Activated CD4-positive, alpha-beta memory T cell treated with anti-CD3 and anti-CD28 coated beads, Interleukin-2, amount 10 ng/mL, durations not matched to agents 7 days and 5 days (primary cell): ENCODE results near the gene PRRC2C. TPM values are rescaled to one million over a fixed set of nuclear protein-coding genes. Genes with fewer than 3 reads are reported as not detected.

Experiments
- CTCF ChIA-PET: fragments of 350-600 bp; sonication (Branson Sonifier 250); formaldehyde crosslinking; loops from one replicate; lab custom pipeline; 2021; ENCODE audit warnings: antibody characterized with exemption, inconsistent platforms; lab: Charles Lee
- POLR2A ChIA-PET: fragments of 350-600 bp; sonication (Branson Sonifier 250); formaldehyde crosslinking; loops from one replicate; lab custom pipeline; 2021; ENCODE audit warnings: antibody characterized with exemption; lab: Charles Lee
- DNase-seq: peaks from one replicate; pipeline ENCODE4 v3.0.0-alpha.2; 2020
- H3K27ac Mint-ChIP-seq: one replicate; pipeline ENCODE4 v1.8.0; 2021; ENCODE audit warnings: mild to moderate bottlenecking, mixed read lengths
- H3K27me3 Mint-ChIP-seq: one replicate; pipeline ENCODE4 v1.8.0; 2021; ENCODE audit warnings: mixed read lengths
- H3K36me3 Mint-ChIP-seq: one replicate; pipeline ENCODE4 v1.8.0; 2021; ENCODE audit warnings: low read depth, mixed read lengths
- H3K4me1 Mint-ChIP-seq: one replicate; pipeline ENCODE4 v1.8.0; 2021; ENCODE audit warnings: mixed read lengths
- H3K4me3 Mint-ChIP-seq: one replicate; pipeline ENCODE4 v1.8.0; 2021; ENCODE audit warnings: mild to moderate bottlenecking, mixed read lengths
- H3K9me3 Mint-ChIP-seq: one replicate; pipeline ENCODE4 v1.8.0; 2021; ENCODE audit warnings: mixed read lengths
- total RNA-seq, 2 experiments: library from RNA; stranded (reverse); gene quantifications; one replicate each; pipeline ENCODE4 v1.2.3, GENCODE V29; 2021

PRRC2C gene
- total RNA-seq, 2 experiments from 2014 or later, result 188 to 202 TPM

DNA sequence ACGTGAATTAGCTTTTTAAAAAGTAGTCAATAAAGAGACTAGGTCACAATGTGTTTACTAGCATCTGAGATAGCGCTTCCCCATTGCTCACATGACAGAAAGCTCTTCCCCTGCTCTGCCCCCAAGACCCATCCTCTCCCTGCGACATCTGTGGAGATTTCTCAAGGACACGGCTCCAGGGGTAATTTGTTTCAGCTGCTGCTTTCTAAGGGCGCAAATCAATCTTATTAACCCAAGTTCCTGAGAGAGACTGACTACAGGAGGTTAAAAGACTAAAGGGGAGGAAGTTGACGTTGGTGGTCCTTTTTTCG, 136.8 kb downstream of the PRRC2C start, which contains the start of gene MYOCOS:
MYOCOS (plus strand) TSS at position 92 of the 311 bp plus-strand sequence. CDS start 1,641 bp downstream, outside the sequence.
- CTCF ChIA-PET, result interaction anchor here (1.1 kb wide), 1 partner anchor 93 kb away, joined by 3 read pairs; no protein-coding TSS in a partner anchor

GRCh38 chr1:171623651-171624331, 138.5 kb downstream of the PRRC2C start:
- no peaks in the 10 kb centered on the region for H3K9me3 Mint-ChIP-seq
- no peak overlapping the region for H3K4me3 Mint-ChIP-seq
- no peak for DNase-seq
- H3K27ac Mint-ChIP-seq, result no peak overlapping the region
- ChIA-PET CTCF (interaction anchor here (1.2 kb wide), 1 partner anchor 21 kb away, joined by 3 read pairs; no protein-coding TSS in a partner anchor), POLR2A (no interaction called here)
- no peaks in the 10 kb centered on the region for H3K4me1 Mint-ChIP-seq
- H3K27me3 Mint-ChIP-seq, result peaks cover 7% of the 10 kb centered on the region
- H3K36me3 Mint-ChIP-seq, result no peaks in the 10 kb centered on the region

More for the DNA sequence above, 136.8 kb downstream of the PRRC2C start, which contains the start of gene MYOCOS:
- no peak for DNase-seq
- no peaks in the 10 kb centered on the region for H3K9me3 Mint-ChIP-seq
- H3K4me3 Mint-ChIP-seq, result no peak within 1 kb of the TSS
- no peaks in the 10 kb centered on the region for H3K36me3 Mint-ChIP-seq
- H3K4me1 Mint-ChIP-seq, result no peaks in the 10 kb centered on the region
- H3K27me3 Mint-ChIP-seq, result peaks cover 10% of the 10 kb centered on the region
- H3K27ac Mint-ChIP-seq, result no peak within 1 kb of the TSS
- POLR2A ChIA-PET, result no interaction called here

- H3K9me3 Mint-ChIP-seq, result no peaks in the 10 kb centered on the region
- peaks cover 7% of the 10 kb centered on the region for H3K27me3 Mint-ChIP-seq
- no peak overlapping the region for H3K27ac Mint-ChIP-seq
- no peak for DNase-seq
- H3K4me1 Mint-ChIP-seq, result no peaks in the 10 kb centered on the region
- ChIA-PET CTCF (interaction anchor here (0.9 to 1.1 kb wide), 2 partner anchors 20 to 140 kb away, joined by 3 read pairs; partner anchors contain the start of gene PRRC2C), POLR2A (no interaction called here)
- H3K4me3 Mint-ChIP-seq, result no peak overlapping the region
- no peaks in the 10 kb centered on the region for H3K36me3 Mint-ChIP-seq
Measured at GRCh38 chr1:171625225-171625624, 139.9 kb downstream of the PRRC2C start.

DNA sequence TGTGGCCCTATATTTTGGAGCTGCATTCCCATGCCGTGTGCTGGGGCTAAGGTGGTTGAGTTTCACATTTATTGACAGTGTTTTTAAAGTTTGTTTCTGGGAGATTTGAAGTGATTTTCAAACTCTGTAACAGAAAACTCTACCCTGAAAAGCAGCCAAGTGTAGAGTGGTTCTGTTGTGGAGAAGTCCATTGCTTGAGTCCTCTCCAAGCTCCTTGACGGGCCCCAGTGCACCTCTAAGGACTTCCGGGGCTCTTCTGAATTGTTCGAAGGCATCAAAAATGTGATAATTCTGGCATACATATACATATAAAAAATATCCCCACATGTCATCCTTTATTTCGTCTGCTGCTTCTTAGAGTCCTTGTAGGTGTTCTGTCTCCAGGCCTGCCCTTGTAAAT, 141.7 kb downstream of the PRRC2C start:
- ChIA-PET CTCF (no interaction called here), POLR2A (interaction anchor here (0.7 kb wide), 1 partner anchor 47 kb away, joined by 3 read pairs; no protein-coding TSS in a partner anchor)
- no peak overlapping the region for H3K4me3 Mint-ChIP-seq
- H3K9me3 Mint-ChIP-seq, result no peaks in the 10 kb centered on the region
- H3K36me3 Mint-ChIP-seq, result no peaks in the 10 kb centered on the region
- peaks cover 12% of the 10 kb centered on the region for H3K27me3 Mint-ChIP-seq
- no peak overlapping the region for H3K27ac Mint-ChIP-seq
- H3K4me1 Mint-ChIP-seq, result no peaks in the 10 kb centered on the region
- DNase-seq, result no peak

DNA sequence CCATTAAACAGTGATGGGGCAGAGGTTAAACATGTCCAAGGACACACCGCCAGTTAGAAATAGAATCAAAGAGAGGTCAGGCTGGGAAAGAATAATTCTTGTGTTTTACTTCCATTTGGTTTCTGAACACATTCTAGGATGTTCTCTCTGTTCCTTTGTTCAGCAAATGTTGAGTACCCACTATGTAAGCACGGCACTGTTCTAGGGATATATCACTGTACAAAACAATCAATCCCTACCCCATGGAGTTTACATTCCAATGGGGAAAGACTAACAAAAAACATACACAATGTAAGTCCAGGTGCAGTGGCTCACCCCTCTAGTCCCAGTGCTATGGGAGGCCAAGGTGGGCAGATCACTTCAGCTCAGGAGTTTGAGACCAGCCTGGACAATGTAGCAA, 142.9 kb downstream of the PRRC2C start:
- Mint-ChIP-seq H3K36me3 (no peaks in the 10 kb centered on the region), H3K27me3 (peaks cover 14% of the 10 kb centered on the region), H3K4me3 (no peak overlapping the region), H3K9me3 (no peaks in the 10 kb centered on the region), H3K27ac (no peak overlapping the region), H3K4me1 (no peaks in the 10 kb centered on the region)
- no peak for DNase-seq
- CTCF ChIA-PET, result interaction anchor here (2.5 kb wide), 1 partner anchor 17 kb away, joined by 8 read pairs; no protein-coding TSS in a partner anchor
- POLR2A ChIA-PET, result no interaction called here

GRCh38 chr1:171635661-171636060, 150.3 kb downstream of the PRRC2C start:
- Mint-ChIP-seq H3K9me3 (no peaks in the 10 kb centered on the region), H3K27ac (no peak overlapping the region), H3K4me1 (no peaks in the 10 kb centered on the region), H3K27me3 (peaks cover 5% of the 10 kb centered on the region), H3K36me3 (no peaks in the 10 kb centered on the region), H3K4me3 (no peak overlapping the region)
- POLR2A ChIA-PET, result interaction anchor here (0.6 kb wide), 1 partner anchor 125 kb away, joined by 4 read pairs; no protein-coding TSS in a partner anchor
- CTCF ChIA-PET, result interaction anchor here (0.6 to 2.1 kb wide), 2 partner anchors 9 to 11 kb away, joined by 4 to 11 read pairs; no protein-coding TSS in a partner anchor
- no peak for DNase-seq

DNA sequence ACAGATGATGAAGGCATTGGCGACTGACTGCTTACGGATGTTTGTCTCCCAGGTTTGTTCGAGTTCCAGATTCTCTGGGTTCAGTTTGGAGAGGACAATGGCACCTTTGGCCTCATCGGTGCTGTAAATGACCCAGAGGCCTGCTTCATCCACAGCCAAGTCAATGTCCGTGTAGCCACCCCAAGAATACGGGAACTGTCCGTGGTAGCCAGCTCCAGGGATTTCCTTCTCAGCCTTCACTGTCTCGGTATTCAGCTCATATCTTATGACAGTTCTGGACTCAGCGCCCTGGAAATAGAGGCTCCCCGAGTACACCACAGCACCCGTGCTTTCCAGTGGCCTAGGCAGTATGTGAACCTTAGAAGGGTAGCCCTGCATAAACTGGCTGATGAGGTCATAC, 150.8 kb downstream of the PRRC2C start:
- ChIA-PET CTCF (interaction anchor here (0.6 to 2.1 kb wide), 2 partner anchors 8 to 39 kb away, joined by 3 to 11 read pairs; no protein-coding TSS in a partner anchor), POLR2A (no interaction called here)

DNA sequence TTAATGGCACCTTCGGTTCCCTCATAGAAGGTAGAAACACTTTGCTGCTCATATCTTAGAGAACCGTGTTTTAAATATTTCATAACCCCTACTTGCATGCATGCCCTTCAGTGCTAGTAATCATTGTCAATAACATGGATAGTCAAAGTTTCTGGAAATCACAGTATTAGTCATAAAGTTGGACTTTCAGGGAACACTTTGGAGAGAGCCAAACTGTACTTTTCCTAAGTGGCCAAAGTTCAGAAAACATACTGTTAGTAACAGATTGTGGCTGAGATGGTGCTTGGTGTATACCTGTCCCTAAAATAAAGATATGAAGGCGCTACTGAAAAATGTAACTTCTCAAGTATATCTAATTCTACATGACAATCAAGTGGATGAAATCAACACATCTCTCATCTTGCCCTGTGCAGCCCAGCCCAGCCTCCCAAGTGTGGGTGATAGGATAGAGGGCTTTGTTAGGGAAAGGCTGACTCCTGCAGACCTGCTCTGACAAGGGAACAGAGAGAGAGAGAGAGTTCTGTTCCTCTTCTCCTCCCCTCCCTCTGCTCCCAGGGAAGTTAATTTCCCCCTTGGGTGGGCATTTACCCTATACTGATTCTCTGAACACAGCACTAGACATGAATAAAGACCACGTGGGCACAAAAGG, 152.7 kb downstream of the PRRC2C start:
- Mint-ChIP-seq H3K4me3 (no peak overlapping the region), H3K4me1 (no peaks in the 10 kb centered on the region), H3K27me3 (no peaks in the 10 kb centered on the region), H3K27ac (no peak overlapping the region), H3K9me3 (no peaks in the 10 kb centered on the region), H3K36me3 (no peaks in the 10 kb centered on the region)
- no peak for DNase-seq
- CTCF ChIA-PET, result no interaction called here
- POLR2A ChIA-PET, result no interaction called here

More for the DNA sequence above, 150.8 kb downstream of the PRRC2C start:
- no peak for DNase-seq
- no peaks in the 10 kb centered on the region for H3K36me3 Mint-ChIP-seq
- H3K4me1 Mint-ChIP-seq, result no peaks in the 10 kb centered on the region
- H3K9me3 Mint-ChIP-seq, result no peaks in the 10 kb centered on the region
- H3K27ac Mint-ChIP-seq, result no peak overlapping the region
- H3K4me3 Mint-ChIP-seq, result no peak overlapping the region
- H3K27me3 Mint-ChIP-seq, result peaks cover 5% of the 10 kb centered on the region

- H3K4me1 Mint-ChIP-seq, result peaks cover 5% of the 10 kb centered on the region
- H3K27me3 Mint-ChIP-seq, result peaks cover 2% of the 10 kb centered on the region
- H3K4me3 Mint-ChIP-seq, result no peak overlapping the region
- no peaks in the 10 kb centered on the region for H3K9me3 Mint-ChIP-seq
- no peak for DNase-seq
- no peak overlapping the region for H3K27ac Mint-ChIP-seq
- POLR2A ChIA-PET, result no interaction called here
- no peaks in the 10 kb centered on the region for H3K36me3 Mint-ChIP-seq
- CTCF ChIA-PET, result no interaction called here
Measured at GRCh38 chr1:171640225-171640624, 154.9 kb downstream of the PRRC2C start.

DNA sequence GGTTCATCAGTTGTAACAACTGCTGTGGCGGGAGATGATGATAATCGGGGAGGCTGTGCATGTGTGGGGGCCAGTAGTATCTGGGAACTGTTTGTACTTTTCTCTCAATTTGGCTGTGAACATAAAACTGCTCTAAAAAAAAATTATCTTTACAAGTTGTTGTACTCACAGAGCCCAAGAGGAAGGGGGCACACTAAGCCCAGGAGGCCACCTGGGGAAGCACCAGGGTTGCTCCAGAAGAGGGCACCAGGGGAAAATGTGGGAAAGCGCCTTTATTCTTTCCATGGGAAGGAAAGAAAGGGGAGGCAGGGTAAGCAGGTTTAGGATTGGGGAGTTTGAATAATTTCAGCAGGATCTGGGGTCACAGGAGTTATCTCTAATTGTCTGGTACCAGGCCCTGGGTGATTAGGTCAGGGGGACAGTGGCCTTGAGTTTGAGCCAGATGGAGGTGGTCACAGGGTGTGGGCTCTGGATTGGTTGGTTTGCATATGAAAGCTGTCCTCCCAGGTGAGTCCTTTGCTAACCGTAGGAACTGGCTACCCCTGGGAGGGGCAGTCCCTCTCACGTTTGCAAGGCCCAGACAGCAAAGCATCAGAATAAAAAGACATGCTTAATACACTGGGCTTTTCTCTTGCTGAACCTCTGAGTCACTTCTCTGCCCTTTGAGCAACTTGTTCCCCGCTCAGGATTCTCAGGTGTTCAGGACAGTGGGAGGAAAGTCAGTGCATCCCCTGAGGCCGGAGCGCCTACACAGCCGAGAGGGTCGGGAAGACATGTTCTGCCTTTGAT, 155.9 kb downstream of the PRRC2C start:
- no peak for DNase-seq
- Mint-ChIP-seq H3K4me1 (peaks cover 5% of the 10 kb centered on the region), H3K36me3 (no peaks in the 10 kb centered on the region), H3K9me3 (no peaks in the 10 kb centered on the region), H3K4me3 (no peak overlapping the region), H3K27ac (no peak overlapping the region), H3K27me3 (peaks cover 2% of the 10 kb centered on the region)
- CTCF ChIA-PET, result interaction anchor here (1.3 kb wide), 1 partner anchor 156 kb away, joined by 3 read pairs; no protein-coding TSS in a partner anchor
- POLR2A ChIA-PET, result no interaction called here

DNA sequence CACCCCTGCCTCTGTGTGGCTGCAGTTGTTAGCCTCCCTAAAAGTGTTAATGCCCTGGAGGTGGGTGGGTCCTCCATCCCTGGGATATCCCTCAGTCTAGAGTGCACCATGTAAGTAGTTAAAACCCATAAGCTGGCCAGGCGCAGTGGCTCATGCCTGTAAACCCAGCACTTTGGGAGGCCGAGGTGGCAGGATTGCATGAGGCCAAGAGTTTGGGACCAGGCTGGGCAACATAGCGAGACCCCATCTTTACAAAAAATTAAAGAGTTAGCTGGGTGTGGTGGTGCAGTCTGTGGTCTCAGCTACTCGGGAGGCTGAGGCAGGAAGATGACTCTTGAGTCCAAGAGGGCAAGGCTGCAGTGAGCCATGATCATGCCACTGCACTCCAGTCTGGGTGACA, 156.9 kb downstream of the PRRC2C start:
- ChIA-PET POLR2A (no interaction called here), CTCF (interaction anchor here (0.6 to 1.3 kb wide), 3 partner anchors 157 to 329 kb away, joined by 3 to 4 read pairs (median 3); no protein-coding TSS in a partner anchor)
- Mint-ChIP-seq H3K27me3 (peaks cover 2% of the 10 kb centered on the region), H3K4me3 (no peak overlapping the region), H3K9me3 (no peaks in the 10 kb centered on the region), H3K36me3 (no peaks in the 10 kb centered on the region), H3K27ac (no peak overlapping the region), H3K4me1 (peaks cover 5% of the 10 kb centered on the region)
- DNase-seq, result no peak
